CD4-positive, alpha-beta T cell treated with Interleukin-2 at 100 ng/mL for 4 hours (primary cell): ENCODE measurements around the gene CEMP1.

ENCODE experiments used
- DNase-seq: peaks from one replicate; pipeline ENCODE4 v3.0.0-alpha.2; 2020; ENCODE audit warnings: low spot score

The CEMP1 gene

GRCh38 chr16:2483939-2484897 is 47.0 kb downstream of the CEMP1 start:
- DNase-seq = no peak

GRCh38 chr16:2482708-2483534 is 48.3 kb downstream of the CEMP1 start:
- no peak for DNase-seq

- no peak for DNase-seq
These were observed 49.0 kb downstream of the CEMP1 start for GRCh38 chr16:2482249-2482648.

GRCh38 chr16:2481676-2482075 is 49.5 kb downstream of the CEMP1 start:
- DNase-seq = no peak

- no peak for DNase-seq
These were observed 50.3 kb downstream of the CEMP1 start for GRCh38 chr16:2480948-2481347.
